HepG2 (cell line): Measurements from ENCODE around the gene ITLN1. TPM values are rescaled to one million over a fixed set of nuclear protein-coding genes. Genes with fewer than 3 reads are reported as not detected.

Experiments
- ATAC-seq: fragments of 200-7000 bp; cut with Tn5 transposase; 3 replicates; pipeline ENCODE4 v1.9.1; 2020; ENCODE audit warnings: mild to moderate bottlenecking, moderate library complexity
- BruUV-seq: library from RNA; stranded (reverse); fragments of 400-500 nt; replicated peaks from 2 replicates; lab custom pipeline; 2021; lab: Mats Ljungman, UMichigan
- CTCF ChIA-PET: fragments of 300-600 bp; formaldehyde crosslinking; extraction: SDS; loops from one replicate; lab custom pipeline; 2021; ENCODE audit warnings: low total read pairs, inconsistent platforms, low intra/inter-chr PET ratio; lab: Yijun Ruan, JAX
- POLR2A ChIA-PET: fragments of 350-600 bp; sonication (Branson Sonifier 250); formaldehyde crosslinking; loops from one replicate; lab custom pipeline; 2020; ENCODE audit warnings: antibody characterized with exemption, inconsistent platforms; lab: Yijun Ruan, JAX
- DNase-seq: peaks from one replicate; pipeline ENCODE4 v3.0.0-alpha.2; 2015; ENCODE audit warnings: low spot score
- FAIRE-seq: peaks from 3 replicates; lab custom pipeline; 2011; peaks lifted over from hg19 to GRCh38; lab: Jason Lieb, UNC
- H2AFZ ChIP-seq: one replicate; pipeline ENCODE4 v1.6.1; 2011; ENCODE audit warnings: low read length, inconsistent platforms
- H3K27ac ChIP-seq: fragments of 300-600 bp; 3 replicates; pipeline ENCODE4 v1.8.0; 2011; ENCODE audit warnings: mixed run types, mild to moderate bottlenecking, mixed read lengths, low read length, inconsistent platforms; ENCODE audit not compliant: insufficient read depth; ENCODE audit errors: extremely low read length
- H3K27me3 ChIP-seq, 2 experiments: fragments of 200-600 bp in 1 of 2; 2 replicates in 1 of 2; 3 replicates in 1 of 2; pipeline versions ENCODE4 v1.6.0 to v1.8.0; 2011; ENCODE audit warnings: low read length in 2 of 2, mild to moderate bottlenecking in 2 of 2, moderate library complexity in 2 of 2, inconsistent platforms in 1 of 2; ENCODE audit not compliant: insufficient read depth in 2 of 2, control insufficient read depth in 1 of 2
- H3K36me3 ChIP-seq, 2 experiments: fragments of 200-600 bp in 1 of 2; replicated peaks in 1 of 2; 2 replicates in 1 of 2; 3 replicates in 1 of 2; pipeline versions ENCODE4 v1.5.1 to v1.8.0; 2011; ENCODE audit warnings: low read length in 2 of 2, inconsistent platforms in 1 of 2; ENCODE audit not compliant: insufficient read depth in 2 of 2, control insufficient read depth in 1 of 2
- H3K4me1 ChIP-seq: 2 replicates; pipeline ENCODE4 v1.5.1; 2012; ENCODE audit warnings: low read length, inconsistent platforms; ENCODE audit not compliant: insufficient read depth
- H3K4me2 ChIP-seq: 2 replicates; pipeline ENCODE4 v1.6.0; 2011; ENCODE audit warnings: low read depth, low read length, inconsistent platforms
- H3K4me3 ChIP-seq, 3 experiments: fragments of 200-600 bp in 1 of 3; sonication (generic), shearing (Covaris generic) in 1 of 3; replicated peaks in 1 of 3; 2 replicates each; pipeline ENCODE4 v1.5.1; 2011 to 2016; ENCODE audit warnings: low read length in 3 of 3, inconsistent platforms in 2 of 3, low read depth in 2 of 3, mild to moderate bottlenecking in 2 of 3, control low read depth in 1 of 3, mixed read lengths in 1 of 3; ENCODE audit not compliant: insufficient read depth in 1 of 3
- H3K79me2 ChIP-seq: one replicate; pipeline ENCODE4 v1.6.1; 2011; ENCODE audit warnings: low read length, inconsistent platforms; ENCODE audit not compliant: insufficient read depth
- H3K9ac ChIP-seq: 2 replicates; pipeline ENCODE4 v1.6.0; 2011; ENCODE audit warnings: mild to moderate bottlenecking, low read depth, low read length, inconsistent platforms; ENCODE audit not compliant: insufficient read depth
- H3K9me3 ChIP-seq: 2 replicates; pipeline ENCODE4 v1.5.1; 2012; ENCODE audit warnings: mild to moderate bottlenecking, low read length
- H4K20me1 ChIP-seq: 2 replicates; pipeline ENCODE4 v1.6.0; 2011; ENCODE audit warnings: inconsistent platforms, mild to moderate bottlenecking, low read length, moderate library complexity; ENCODE audit not compliant: insufficient read depth
- AGO2 ChIP-seq: fragments of 200-400 bp; formaldehyde crosslinking; optimal IDR thresholded peaks from 2 replicates; pipeline ENCODE3; 2017; ENCODE audit warnings: mild to moderate bottlenecking, low read depth, low read length, moderate library complexity
- ATF7-NPFF ChIP-seq: sonication (generic); formaldehyde crosslinking; IDR thresholded peaks from 2 replicates; pipeline ENCODE4 v1.8.1; 2023; ENCODE audit warnings: mild to moderate bottlenecking, low read depth, missing genetic modification reagents, moderate library complexity
- CEBPG ChIP-seq: IDR thresholded peaks from 2 replicates; pipeline ENCODE4 v1.6.1; 2016
- KLF15 ChIP-seq: sonication (generic); formaldehyde crosslinking; IDR thresholded peaks from 2 replicates; pipeline ENCODE4 v1.8.1; 2023; ENCODE audit warnings: borderline replicate concordance, mild to moderate bottlenecking, inconsistent platforms, missing genetic modification reagents, mixed read lengths
- KLF6 ChIP-seq: IDR thresholded peaks from 2 replicates; pipeline ENCODE4 v1.8.0; 2016; ENCODE audit warnings: missing biosample characterization, missing genetic modification reagents
- MIXL1 ChIP-seq: IDR thresholded peaks from 2 replicates; pipeline ENCODE4 v1.6.1; 2016
- POGK ChIP-seq: sonication (generic); formaldehyde crosslinking; conservative IDR thresholded peaks from 2 replicates; pipeline ENCODE4 v1.8.0; 2022; ENCODE audit warnings: mild to moderate bottlenecking, moderate library complexity, missing genetic modification reagents
- RXRB ChIP-seq: IDR thresholded peaks from 2 replicates; pipeline ENCODE4 v1.6.1; 2016; ENCODE audit warnings: borderline replicate concordance, missing genetic modification reagents, missing compliant biosample characterization
- TAF15 ChIP-seq: fragments of 200-400 bp; formaldehyde crosslinking; IDR thresholded peaks from one replicate; pipeline ENCODE4 v1.6.1; 2018; ENCODE audit warnings: mild to moderate bottlenecking, low read depth, low read length; ENCODE audit not compliant: poor library complexity, severe bottlenecking
- ZGPAT ChIP-seq: IDR thresholded peaks from 2 replicates; pipeline ENCODE4 v1.6.1; 2016; ENCODE audit warnings: mild to moderate bottlenecking
- ZNF281 ChIP-seq: sonication (generic); formaldehyde crosslinking; IDR thresholded peaks from 2 replicates; pipeline ENCODE4 v1.4.0; 2020; ENCODE audit warnings: missing genetic modification reagents, borderline replicate concordance
- ZNF558 ChIP-seq: sonication (generic); formaldehyde crosslinking; IDR thresholded peaks from 2 replicates; pipeline ENCODE4 v1.9.0; 2022; ENCODE audit warnings: mild to moderate bottlenecking, missing genetic modification reagents, borderline replicate concordance
- ZNF609 ChIP-seq: sonication (generic); formaldehyde crosslinking; IDR thresholded peaks from 2 replicates; pipeline ENCODE4 v1.4.0; 2020; ENCODE audit warnings: mild to moderate bottlenecking, missing genetic modification reagents, borderline replicate concordance
- WGBS: methylation state at CpG from one replicate; pipeline ENCODE4 v1.1.6; 2017; ENCODE audit warnings: low lambda C conversion rate; 5-methylcytosine and 5-hydroxymethylcytosine counted together
- in situ Hi-C: cut with HindIII; loops from 2 replicates; pipeline ENCODE4 v1.10.0; 2017; ENCODE audit warnings: low pct_unique_long_range_greater_than_20kb; ENCODE audit not compliant: extremely low pct_ligation_motif_present
- intact Hi-C: fragments of 100-400 bp; cut with micrococcal nuclease; formaldehyde crosslinking; loops from one replicate; pipeline ENCODE4 v1.10.0; 2022; ENCODE audit not compliant: unreplicated experiment
- polyA plus RNA-seq, 8 experiments: library from polyadenylated mRNA; depleted of rRNA in 3 of 8; stranded (reverse) in 7 of 8; unstranded in 1 of 8; fragments of >200 nt; fragmentation: Illumina TruSeq in 4 of 8; extraction: Trizol in 4 of 8; gene quantifications; 2 replicates each; pipeline versions ENCODE4 v1.2.1 to v1.2.3, GENCODE V29; 2011 to 2016; ENCODE audit warnings: low read depth in 4 of 8, missing spikeins in 1 of 8, mixed read lengths in 1 of 8; ENCODE audit not compliant: insufficient read depth in 1 of 8
- total RNA-seq, 5 experiments: library from RNA; depleted of rRNA; stranded (reverse); fragments of >200 nt; fragmentation: Illumina TruSeq; extraction: Trizol; gene quantifications; 2 replicates each; pipeline ENCODE4 v1.2.3, GENCODE V29; 2016; ENCODE audit warnings: low read depth in 1 of 5

Gene ITLN1
- total and polyA plus RNA-seq, 2 of the 13 experiments (the other 11 are each of a cell fraction or from before 2014, with no cell fraction given): not detected

GRCh38 chr1:160858097-160858496, 26.9 kb downstream of the ITLN1 start:
- Histone ChIP-seq H3K9me3 (no peaks in the 10 kb centered on the region), H2AFZ (no peak overlapping the region), H3K27me3 (no peaks in the 10 kb centered on the region), H3K27ac (no peak overlapping the region), H3K4me2 (no peak overlapping the region), H3K4me1 (peaks cover 7% of the 10 kb centered on the region; the same call in 1 of the 2 replicates), H4K20me1 (no peaks in the 10 kb centered on the region), H3K4me3 (no peak overlapping the region), H3K79me2 (no peaks in the 10 kb centered on the region), H3K36me3 (no peaks in the 10 kb centered on the region), H3K9ac (no peak overlapping the region)
- no TSS peak for BruUV-seq
- no peak for DNase-seq
- no peak for FAIRE-seq
- ChIA-PET CTCF (no interaction called here), POLR2A (no interaction called here)
- 35% methylated on average over 4 of the region's 4 CpGs for WGBS
- no peak for ATAC-seq
- in situ Hi-C loops (no loop called here), intact Hi-C loops (no loop called here)
- TF ChIP-seq ATF7-NPFF (CRISPR knock-in tag) (no peak), CEBPG (CRISPR knock-in tag) (no peak), TAF15 (no peak), POGK (no peak), RXRB (CRISPR knock-in tag) (no peak), ZGPAT (CRISPR knock-in tag) (no peak), MIXL1 (CRISPR knock-in tag) (no peak), KLF15 (CRISPR knock-in tag) (no peak), ZNF281 (CRISPR knock-in tag) (no peak), ZNF558 (CRISPR knock-in tag) (no peak), AGO2 (no peak), ZNF609 (CRISPR knock-in tag) (no peak), KLF6 (CRISPR knock-in tag) (no peak)
